GM18858 (cell line): ENCODE measurements around the gene LMX1A.

ENCODE experiments used
- ATAC-seq: cut with Tn5 transposase; IDR thresholded peaks from one replicate; pipeline ENCODE4 v1.9.1; 2021; ENCODE audit not compliant: unreplicated experiment

LMX1A gene

DNA sequence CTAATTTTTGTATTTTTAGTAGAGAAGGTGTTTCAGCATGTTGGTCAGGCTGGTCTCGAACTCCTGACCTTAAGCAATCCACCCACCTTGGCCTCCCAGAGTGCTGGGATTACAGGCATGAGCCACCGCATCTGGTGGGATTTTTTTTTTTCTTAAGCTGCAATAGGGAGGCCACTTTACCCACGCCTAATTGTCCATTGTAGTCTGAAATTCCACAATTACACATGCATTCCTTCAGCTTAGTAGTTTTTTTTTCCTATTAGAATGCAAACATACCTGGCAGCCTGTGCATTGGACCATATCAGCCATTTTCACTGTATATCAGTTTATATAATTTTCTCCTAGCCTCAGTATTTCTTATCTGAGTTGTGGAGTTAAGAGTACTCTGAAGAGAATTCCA lies 186.8 kb downstream of the LMX1A start:
- no peak for ATAC-seq

- no peak for ATAC-seq
Measured at GRCh38 chr1:165169028-165169427, 187.5 kb downstream of the LMX1A start.

GRCh38 chr1:165168467-165168866 lies 188.0 kb downstream of the LMX1A start:
- no peak for ATAC-seq

DNA sequence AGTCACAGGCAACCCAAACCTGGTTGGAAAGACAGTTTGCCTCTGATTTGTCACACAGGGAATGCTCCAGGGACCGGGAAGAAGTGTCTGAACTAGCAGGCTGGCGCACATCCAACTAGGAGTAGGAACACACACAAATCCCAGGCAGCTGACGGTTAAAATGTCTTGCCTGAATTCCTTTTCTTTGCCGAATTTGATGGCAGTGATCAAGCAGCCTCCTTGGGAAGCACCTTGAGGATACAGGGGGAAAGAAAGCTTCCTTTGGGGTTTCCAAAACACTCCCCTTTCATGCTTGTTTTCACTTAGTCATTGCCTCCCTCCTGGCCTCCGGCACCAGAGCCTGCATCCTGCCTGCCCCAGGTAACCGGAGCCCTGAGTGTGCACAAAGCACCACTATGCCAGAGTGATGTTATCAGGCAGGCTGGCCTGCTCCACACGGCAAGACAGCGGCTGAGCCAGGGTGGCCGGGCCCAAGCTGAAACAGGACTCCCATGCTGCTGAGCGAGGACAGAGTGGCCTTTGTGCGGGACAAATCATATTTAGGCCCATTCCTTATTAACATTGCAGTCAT lies 193.8 kb downstream of the LMX1A start:
- ATAC-seq, result no peak

- ATAC-seq, result no peak
Measured at GRCh38 chr1:165161130-165161529, 195.4 kb downstream of the LMX1A start.

DNA sequence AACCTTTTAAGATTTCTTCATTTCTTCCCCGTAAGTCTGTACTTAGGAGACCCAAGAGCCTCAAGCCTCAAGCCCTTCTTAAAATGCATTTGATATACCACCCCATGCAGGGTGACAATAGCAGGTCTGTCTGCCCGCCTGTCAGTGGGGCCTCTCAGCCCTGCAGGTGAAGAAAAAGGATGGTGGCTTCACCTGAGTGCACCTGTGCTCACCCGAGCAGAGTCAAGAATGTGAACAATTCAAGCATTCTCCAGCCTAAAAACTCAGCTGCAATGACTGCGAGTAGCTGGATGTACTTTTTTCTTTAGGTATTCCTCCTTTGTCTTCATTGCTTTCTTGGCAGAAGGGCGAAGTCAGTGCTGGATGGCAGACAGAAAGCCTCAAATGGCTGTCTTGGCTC lies 203.3 kb downstream of the LMX1A start:
- no peak for ATAC-seq

GRCh38 chr1:165152727-165153126 lies 203.8 kb downstream of the LMX1A start:
- ATAC-seq, result no peak

DNA sequence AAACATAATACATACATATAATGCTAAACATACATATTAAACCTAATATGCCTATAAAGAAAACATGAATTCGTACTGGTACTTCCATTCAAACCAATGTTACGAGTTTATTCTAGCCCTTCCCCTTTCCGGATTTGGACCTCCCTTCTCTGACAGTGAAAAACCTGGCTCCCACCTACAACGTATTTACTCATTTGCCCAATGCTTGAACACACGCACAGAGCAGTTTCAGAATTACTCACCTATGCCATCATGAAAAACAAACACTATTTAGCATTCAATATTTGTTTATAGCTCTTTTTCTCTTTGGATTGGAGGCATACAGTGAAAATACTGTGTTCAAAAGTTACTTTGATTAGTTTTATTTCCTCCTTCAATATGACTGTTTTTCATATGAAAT lies 204.4 kb downstream of the LMX1A start:
- no peak for ATAC-seq
